Progenitor cell of endocrine pancreas (in vitro differentiated cells): Measurements from ENCODE around the gene C9orf43. TPM values are rescaled to one million over a fixed set of nuclear protein-coding genes. Genes with fewer than 3 reads are reported as not detected.
"Not testable (repeated sequence)": the region's sequence is repeated elsewhere in the genome, so short reads cannot be mapped to it uniquely, and the experiment has no call there.

Experiments used
- DNase-seq: peaks from one replicate; pipeline ENCODE4 v3.0.0; 2021; ENCODE audit warnings: low spot score; ENCODE audit not compliant: unreplicated experiment
- H3K27ac Mint-ChIP-seq: 2 replicates; pipeline ENCODE4 v1.8.0; 2021; ENCODE audit warnings: mild to moderate bottlenecking, moderate library complexity, mixed read lengths
- H3K27me3 Mint-ChIP-seq: 2 replicates; pipeline ENCODE4 v1.8.0; 2021; ENCODE audit warnings: mixed read lengths
- H3K36me3 Mint-ChIP-seq: 2 replicates; pipeline ENCODE4 v1.8.0; 2022; ENCODE audit warnings: mixed read lengths; ENCODE audit not compliant: insufficient read depth
- H3K4me1 Mint-ChIP-seq: 2 replicates; pipeline ENCODE4 v1.8.0; 2021; ENCODE audit warnings: low read depth, mixed read lengths
- H3K4me3 Mint-ChIP-seq: 2 replicates; pipeline ENCODE4 v1.8.0; 2021; ENCODE audit warnings: low read depth, mild to moderate bottlenecking, moderate library complexity, mixed read lengths
- H3K9me3 Mint-ChIP-seq: 2 replicates; pipeline ENCODE4 v1.8.0; 2021; ENCODE audit warnings: low read depth, mixed read lengths
- CTCF ChIP-seq: fragments of 200-600 bp; sonication (generic); IDR thresholded peaks from one replicate; pipeline ENCODE4 v1.5.0; 2021; ENCODE audit warnings: antibody characterized with exemption, mild to moderate bottlenecking; ENCODE audit not compliant: unreplicated experiment
- long read RNA-seq: library from polyadenylated mRNA; unstranded; transcript quantifications from one replicate; pipeline ENCODE4 v2.0.0, GENCODE V29; 2020
- total RNA-seq: library from RNA; stranded (reverse); gene quantifications from 2 replicates; pipeline ENCODE4 v1.2.1, GENCODE V29; 2021

C9orf43 gene
- total RNA-seq, result 0.51 and 1.6 TPM in 2 replicates
- long read RNA-seq, partial matches to known transcripts, result 0 of 1 reads
- long read RNA-seq, other reads (novel, unspliced or antisense), result 1 of 1 reads

GRCh38 chr9:113410207-113410864 is at the start of gene C9orf43, which contains the start of gene POLE3:
C9orf43 (plus strand) TSS chr9:113410747; CDS start chr9:113413494, 2,747 bp downstream.
POLE3 (minus strand) TSS chr9:113410675; CDS start chr9:113410293, 382 bp downstream.
- peak within 1 kb of the TSS; percentile 99 for H3K27ac Mint-ChIP-seq
- peak; percentile 83 for DNase-seq
- peak within 1 kb of the TSS; percentile 98 for H3K4me3 Mint-ChIP-seq
- TF ChIP-seq CTCF, result no peak
- peaks cover 15% of the 10 kb centered on the region for H3K36me3 Mint-ChIP-seq
- H3K9me3 Mint-ChIP-seq, result no peaks in the 10 kb centered on the region
- no peaks in the 10 kb centered on the region for H3K27me3 Mint-ChIP-seq
- peaks cover 11% of the 10 kb centered on the region for H3K4me1 Mint-ChIP-seq

- Mint-ChIP-seq H3K9me3 (no peaks in the 10 kb centered on the region), H3K36me3 (peaks cover 11% of the 10 kb centered on the region), H3K27me3 (no peaks in the 10 kb centered on the region), H3K4me1 (no peaks in the 10 kb centered on the region), H3K4me3 (no peak overlapping the region), H3K27ac (no peak overlapping the region)
- no peak for TF ChIP-seq CTCF
- DNase-seq, result no peak
These were observed 49.1 kb upstream of the C9orf43 start for GRCh38 chr9:113361304-113362018.

GRCh38 chr9:113363336-113363735 is 47.2 kb upstream of the C9orf43 start:
- no peaks in the 10 kb centered on the region for H3K4me1 Mint-ChIP-seq
- DNase-seq, result no peak
- H3K4me3 Mint-ChIP-seq, result no peak overlapping the region
- no peaks in the 10 kb centered on the region for H3K9me3 Mint-ChIP-seq
- H3K36me3 Mint-ChIP-seq, result peaks cover 8% of the 10 kb centered on the region
- no peak overlapping the region for H3K27ac Mint-ChIP-seq
- no peak for TF ChIP-seq CTCF
- H3K27me3 Mint-ChIP-seq, result no peaks in the 10 kb centered on the region

GRCh38 chr9:113364951-113365350 is 45.6 kb upstream of the C9orf43 start:
- no peaks in the 10 kb centered on the region for H3K9me3 Mint-ChIP-seq
- no peak for DNase-seq
- no peak overlapping the region for H3K27ac Mint-ChIP-seq
- no peak overlapping the region for H3K4me3 Mint-ChIP-seq
- H3K4me1 Mint-ChIP-seq, result no peaks in the 10 kb centered on the region
- no peaks in the 10 kb centered on the region for H3K27me3 Mint-ChIP-seq
- peaks cover 8% of the 10 kb centered on the region for H3K36me3 Mint-ChIP-seq
- TF ChIP-seq CTCF, result no peak

- not testable (repeated sequence) for H3K36me3 Mint-ChIP-seq, H3K27me3 Mint-ChIP-seq, H3K4me3 Mint-ChIP-seq, H3K27ac Mint-ChIP-seq, DNase-seq, H3K4me1 Mint-ChIP-seq, H3K9me3 Mint-ChIP-seq
These were observed 44.9 kb upstream of the C9orf43 start for GRCh38 chr9:113365652-113366051.
